Osteocyte (in vitro differentiated cells): ENCODE measurements around the gene DDX49. TPM values are rescaled to one million over a fixed set of nuclear protein-coding genes. Genes with fewer than 3 reads are reported as not detected.

ENCODE experiments used
- DNase-seq: peaks from one replicate; pipeline ENCODE4 v3.0.0; 2021; ENCODE audit warnings: mixed read lengths; ENCODE audit not compliant: unreplicated experiment; ENCODE audit errors: extremely low spot score
- H3K27ac Mint-ChIP-seq: one replicate; pipeline ENCODE4 v1.8.0; 2021; ENCODE audit warnings: mild to moderate bottlenecking, mixed read lengths; ENCODE audit not compliant: unreplicated experiment
- H3K27me3 Mint-ChIP-seq: one replicate; pipeline ENCODE4 v1.8.0; 2021; ENCODE audit warnings: mixed read lengths; ENCODE audit not compliant: unreplicated experiment
- H3K36me3 Mint-ChIP-seq: one replicate; pipeline ENCODE4 v1.8.0; 2021; ENCODE audit warnings: mixed read lengths; ENCODE audit not compliant: unreplicated experiment
- H3K4me1 Mint-ChIP-seq: one replicate; pipeline ENCODE4 v1.8.0; 2021; ENCODE audit warnings: mixed read lengths; ENCODE audit not compliant: unreplicated experiment
- H3K4me3 Mint-ChIP-seq: one replicate; pipeline ENCODE4 v1.8.0; 2021; ENCODE audit warnings: mild to moderate bottlenecking, moderate library complexity, mixed read lengths; ENCODE audit not compliant: unreplicated experiment
- H3K9me3 Mint-ChIP-seq: one replicate; pipeline ENCODE4 v1.8.0; 2021; ENCODE audit warnings: mixed read lengths; ENCODE audit not compliant: unreplicated experiment
- CTCF ChIP-seq: fragments of 200-600 bp; sonication (generic); IDR thresholded peaks from 2 replicates; pipeline ENCODE4 v1.5.0; 2021; ENCODE audit warnings: antibody characterized with exemption, mild to moderate bottlenecking, moderate library complexity
- total RNA-seq: library from RNA; stranded (reverse); gene quantifications from 2 replicates; pipeline ENCODE4 v1.2.1, GENCODE V29; 2021

The DDX49 gene
- total RNA-seq, 1 donor from 2014 or later = 59.7 TPM

DNA sequence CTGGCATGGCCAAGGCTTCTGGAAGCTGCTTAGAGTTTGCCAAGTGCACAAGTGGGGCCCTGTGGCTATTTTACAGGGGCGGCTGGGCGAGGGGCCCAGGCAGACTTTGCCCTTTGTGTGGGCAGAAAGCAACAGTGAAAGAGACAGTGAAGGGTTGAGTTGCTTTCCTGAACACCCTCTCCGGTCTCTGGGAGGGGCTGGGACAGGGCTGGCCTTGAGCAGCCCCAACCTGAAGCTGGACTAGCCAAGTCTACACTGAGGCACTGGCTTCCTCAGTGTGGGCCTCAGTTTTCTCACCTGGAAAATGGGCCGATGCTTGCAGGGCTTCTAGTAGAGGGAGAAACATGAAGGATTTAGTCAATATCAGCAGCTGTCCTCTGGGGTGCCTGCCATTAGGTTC, 23.9 kb downstream of the DDX49 start:
- TF ChIP-seq CTCF = no peak
- H3K4me1 Mint-ChIP-seq = peaks cover 12% of the 10 kb centered on the region
- H3K27ac Mint-ChIP-seq = no peak overlapping the region
- DNase-seq = no peak
- no peak overlapping the region for H3K4me3 Mint-ChIP-seq
- no peaks in the 10 kb centered on the region for H3K27me3 Mint-ChIP-seq
- peaks cover 4% of the 10 kb centered on the region for H3K36me3 Mint-ChIP-seq
- no peaks in the 10 kb centered on the region for H3K9me3 Mint-ChIP-seq

GRCh38 chr19:18945297-18945696, 25.8 kb downstream of the DDX49 start:
- H3K4me3 Mint-ChIP-seq = no peak overlapping the region
- no peak for DNase-seq
- H3K9me3 Mint-ChIP-seq = no peaks in the 10 kb centered on the region
- H3K27ac Mint-ChIP-seq = no peak overlapping the region
- H3K4me1 Mint-ChIP-seq = no peaks in the 10 kb centered on the region
- no peaks in the 10 kb centered on the region for H3K27me3 Mint-ChIP-seq
- H3K36me3 Mint-ChIP-seq = peaks cover 4% of the 10 kb centered on the region
- TF ChIP-seq CTCF = no peak

DNA sequence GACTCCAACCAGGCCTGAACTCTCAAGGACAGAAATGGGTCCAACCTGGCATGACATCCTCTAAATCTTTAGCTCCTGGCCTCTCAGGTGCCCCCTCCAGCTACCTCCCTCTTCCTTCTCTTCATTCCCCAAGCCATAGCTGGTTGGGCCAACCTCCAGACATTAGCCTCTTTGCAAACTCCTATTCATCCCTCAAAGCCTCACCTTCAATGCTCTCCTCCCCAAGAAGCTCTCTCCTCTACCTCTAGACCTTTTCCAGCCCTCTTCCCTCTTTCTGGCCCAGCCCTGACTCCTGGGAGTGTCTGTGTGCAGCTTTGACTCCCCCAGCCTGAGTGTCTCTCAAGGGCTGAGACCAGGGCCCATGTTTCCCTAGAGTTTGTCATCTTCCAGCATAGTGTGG, 26.8 kb downstream of the DDX49 start:
- DNase-seq = no peak
- no peaks in the 10 kb centered on the region for H3K9me3 Mint-ChIP-seq
- H3K4me3 Mint-ChIP-seq = no peak overlapping the region
- peaks cover 4% of the 10 kb centered on the region for H3K36me3 Mint-ChIP-seq
- TF ChIP-seq CTCF = no peak
- H3K27ac Mint-ChIP-seq = no peak overlapping the region
- peaks cover 4% of the 10 kb centered on the region for H3K4me1 Mint-ChIP-seq
- no peaks in the 10 kb centered on the region for H3K27me3 Mint-ChIP-seq

- Mint-ChIP-seq H3K27ac (no peak overlapping the region), H3K4me3 (no peak overlapping the region), H3K9me3 (no peaks in the 10 kb centered on the region), H3K4me1 (peaks cover 9% of the 10 kb centered on the region), H3K36me3 (peaks cover 4% of the 10 kb centered on the region), H3K27me3 (no peaks in the 10 kb centered on the region)
- DNase-seq = no peak
- no peak for TF ChIP-seq CTCF
Measured at GRCh38 chr19:18946918-18947317, 27.4 kb downstream of the DDX49 start.

DNA sequence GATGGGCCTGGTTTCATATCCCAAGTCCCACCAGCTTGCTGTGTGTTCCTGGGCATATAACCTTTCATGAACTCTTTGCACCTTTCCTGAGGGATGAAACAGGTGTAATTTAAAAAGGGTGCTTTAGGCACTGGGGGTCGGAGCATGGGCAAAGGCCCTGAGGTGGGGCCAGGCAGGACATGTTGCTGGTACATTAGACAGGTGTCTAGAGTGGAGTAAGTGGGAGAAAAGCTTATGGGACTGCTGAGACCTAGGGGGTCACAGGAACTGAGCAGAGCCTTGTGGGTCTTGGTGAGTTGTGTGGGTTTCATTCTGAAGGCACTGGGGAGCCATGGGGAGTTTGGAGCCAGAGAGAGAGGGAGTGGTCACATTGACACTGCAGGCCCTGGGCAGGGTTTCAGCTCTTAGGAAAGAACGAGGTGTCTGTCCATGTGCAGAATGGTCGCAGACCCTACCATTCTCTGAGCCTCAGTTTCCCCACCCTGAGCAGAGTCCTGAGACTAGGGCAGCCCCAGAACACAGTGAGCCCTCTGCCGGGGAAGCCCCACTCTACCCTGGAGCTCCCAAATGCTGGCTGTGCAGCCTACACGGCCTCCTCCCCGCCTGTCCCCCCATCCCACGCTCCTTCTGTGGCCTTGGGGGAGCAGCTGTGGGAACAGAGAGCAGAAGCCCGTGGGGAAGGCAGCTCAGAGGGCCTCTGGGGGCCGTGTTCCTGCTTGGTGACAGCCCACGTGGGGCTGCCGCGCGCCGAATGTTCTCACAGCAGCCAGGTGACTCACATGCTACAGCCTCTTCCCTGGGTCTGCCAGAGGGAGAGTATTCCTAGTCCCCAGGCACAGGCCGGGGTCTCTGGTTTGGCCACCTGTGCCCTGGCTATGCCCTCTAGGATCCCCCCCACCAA, 28.8 kb downstream of the DDX49 start:
- no peak for TF ChIP-seq CTCF
- Mint-ChIP-seq H3K36me3 (peaks cover 4% of the 10 kb centered on the region), H3K4me1 (peaks cover 12% of the 10 kb centered on the region), H3K27me3 (no peaks in the 10 kb centered on the region), H3K9me3 (no peaks in the 10 kb centered on the region), H3K27ac (no peak overlapping the region), H3K4me3 (no peak overlapping the region)
- DNase-seq = no peak
